Measurements from ENCODE around the gene SLC25A45.
A peak's percentile ranks its signal among the peaks of the same experiment; 100 is the strongest.

Gene SLC25A45

GRCh38 chr11:65429068-65429681, 46.7 kb upstream of the SLC25A45 start:
- Histone ChIP-seq H2AFZ (no peak overlapping the region), H3K9ac (peak overlapping the region; percentile 20), H3K36me3 (ENCODE audit: control insufficient read depth, insufficient read depth, low read length) (peaks cover 20% of the 10 kb centered on the region), H3K4me3 (ENCODE audit: low read depth, low read length) (peak overlapping the region; percentile 93), H3K9me3 (ENCODE audit: control insufficient read depth, low read length) (no peaks in the 10 kb centered on the region), H3K27me3 (ENCODE audit: control insufficient read depth, insufficient read depth, low read length) (no peaks in the 10 kb centered on the region), H3K79me2 (peaks cover 71% of the 10 kb centered on the region), H3K4me1 (peaks cover 15% of the 10 kb centered on the region), H3K27ac (peak overlapping the region; percentile 100), H3K4me2 (ENCODE audit: low read length) (peak overlapping the region; percentile 80)
- TF ChIP-seq CTCF (IDR thresholded peaks at IDR 0.05) = no peak

GRCh38 chr11:65428578-65429067, 46.2 kb upstream of the SLC25A45 start:
- H3K4me3 ChIP-seq (ENCODE audit: low read depth, low read length) = peak overlapping the region; percentile 93
- H3K36me3 ChIP-seq (ENCODE audit: control insufficient read depth, insufficient read depth, low read length) = peaks cover 24% of the 10 kb centered on the region
- TF ChIP-seq CTCF (IDR thresholded peaks at IDR 0.05) = no peak

GRCh38 chr11:65427691-65428577, 45.5 kb upstream of the SLC25A45 start:
- TF ChIP-seq CTCF (IDR thresholded peaks at IDR 0.05) = no peak
- Histone ChIP-seq H3K4me2 (ENCODE audit: low read length) (peak overlapping the region; percentile 80), H3K27ac (peak overlapping the region; percentile 100), H3K79me2 (peaks cover 81% of the 10 kb centered on the region), H3K4me1 (peaks cover 12% of the 10 kb centered on the region), H3K4me3 (ENCODE audit: low read depth, low read length) (peak overlapping the region; percentile 93), H3K27me3 (ENCODE audit: control insufficient read depth, insufficient read depth, low read length) (no peaks in the 10 kb centered on the region), H3K9me3 (ENCODE audit: control insufficient read depth, low read length) (no peaks in the 10 kb centered on the region), H3K9ac (peak overlapping the region; percentile 95), H3K36me3 (ENCODE audit: control insufficient read depth, insufficient read depth, low read length) (peaks cover 29% of the 10 kb centered on the region), H2AFZ (no peak overlapping the region)

More at GRCh38 chr11:65428578-65429067, 46.2 kb upstream of the SLC25A45 start:
- peaks cover 12% of the 10 kb centered on the region for H3K4me1 ChIP-seq
- no peaks in the 10 kb centered on the region for H3K27me3 ChIP-seq (ENCODE audit: control insufficient read depth, insufficient read depth, low read length)
- H3K9ac ChIP-seq = peak overlapping the region; percentile 95
- no peak overlapping the region for H2AFZ ChIP-seq
- peak overlapping the region; percentile 80 for H3K4me2 ChIP-seq (ENCODE audit: low read length)
- H3K79me2 ChIP-seq = peaks cover 77% of the 10 kb centered on the region
- H3K9me3 ChIP-seq (ENCODE audit: control insufficient read depth, low read length) = no peaks in the 10 kb centered on the region
- H3K27ac ChIP-seq = peak overlapping the region; percentile 100

GRCh38 chr11:65426839-65427690, 44.6 kb upstream of the SLC25A45 start:
- peak overlapping the region; percentile 93 for H3K4me3 ChIP-seq (ENCODE audit: low read depth, low read length)
- no peak for TF ChIP-seq CTCF (IDR thresholded peaks at IDR 0.05)
- H3K79me2 ChIP-seq = peaks cover 84% of the 10 kb centered on the region
- H3K27me3 ChIP-seq (ENCODE audit: control insufficient read depth, insufficient read depth, low read length) = no peaks in the 10 kb centered on the region
- no peak overlapping the region for H2AFZ ChIP-seq
- peaks cover 29% of the 10 kb centered on the region for H3K36me3 ChIP-seq (ENCODE audit: control insufficient read depth, insufficient read depth, low read length)
- H3K27ac ChIP-seq = peak overlapping the region; percentile 100
- peak overlapping the region; percentile 80 for H3K4me2 ChIP-seq (ENCODE audit: low read length)
- H3K9me3 ChIP-seq (ENCODE audit: control insufficient read depth, low read length) = no peaks in the 10 kb centered on the region
- peak overlapping the region; percentile 95 for H3K9ac ChIP-seq
- H3K4me1 ChIP-seq = peaks cover 9% of the 10 kb centered on the region
